Heart left ventricle (tissue), 13 donors: ENCODE data around the gene DDAH2.

Source experiments
- POLR2A ChIP-seq, 2 donors: fragments of 450-650 bp; IDR thresholded peaks; one replicate each; pipeline ENCODE4 v1.6.1; 2017; ENCODE audit warnings: antibody characterized with exemption in 2 of 2, mild to moderate bottlenecking in 2 of 2, moderate library complexity in 2 of 2
- TF ChIP-seq, protein P1 (sequence below), 12 donors: fragments of 200-600 bp; sonication (generic) in 4 of 12; IDR thresholded peaks; one replicate each; pipeline versions ENCODE4 v1.5.0 to v1.8.0; 2018 to 2022; ENCODE audit warnings: antibody characterized with exemption in 12 of 12, mild to moderate bottlenecking in 5 of 12
- donor health status: ischemic (EF 13 %, LVEDD 7.1; RV severe dilation, severe dysfunction).
- donor health status: DM: no; HTN: yes; CAD: no.
- donor health status: DM: no; HTN: no; CAD: no.
- donor health status: ischemic (EF 25% LVEDD 6.9; RV normal size, moderate dysfunction).
- donor health status: ischemic (EF 25% LVEDD 5.7; RV mildly dilated, moderate dysfunction).
- donor health status: ischemic (EF 35%, LVEDD 5.7; RV mildly dilated, moderate dysfunction).
- donor health status: nonischemic (EF 11% LVEDD 7.7; RV severe dilation, severe dysfunction).
- donor health status: DM: yes; HTN: yes; CAD: no.
- donor health status: PGD.
- donor health status: ischemic (EF 29% LVEDD 5.4; RV normal size, mild dysfunction).
- donor health status: nonischemic (EF 23%, LVEDD 6.1; RV moderate dilation, normal function).

DNA sequence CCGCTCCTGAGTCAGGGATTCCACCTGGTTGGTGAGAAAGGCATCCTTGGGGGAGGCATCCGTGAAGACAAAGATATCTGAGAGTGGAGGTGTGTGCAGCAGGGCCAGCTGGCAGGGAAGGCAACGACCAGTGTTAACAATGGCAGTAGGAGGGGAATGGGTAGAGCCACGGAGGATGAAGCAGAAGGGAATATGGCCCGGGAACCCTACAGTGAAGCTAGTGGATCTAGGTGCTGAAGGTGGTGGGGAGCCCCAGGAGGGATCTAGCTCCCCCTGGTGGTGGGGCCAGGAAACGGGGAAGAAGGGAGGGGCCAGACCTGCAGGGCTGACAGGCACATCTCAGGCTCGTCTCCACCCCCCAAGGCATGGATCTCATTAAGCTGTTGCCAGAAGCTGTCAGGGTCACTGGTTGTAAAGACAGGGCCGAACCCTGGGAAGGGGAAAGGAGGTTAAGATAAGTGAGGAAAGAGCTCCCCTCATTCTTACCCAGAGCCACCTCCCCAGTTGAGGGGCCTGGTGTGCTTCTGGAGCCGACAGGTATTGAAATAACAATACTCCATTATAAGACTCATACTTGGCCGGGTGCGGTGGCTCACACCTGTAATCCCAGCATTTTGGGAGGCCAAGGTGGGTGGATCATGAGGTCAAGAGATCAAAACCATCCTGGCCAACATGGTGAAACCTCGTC, 40.7 kb upstream of the DDAH2 start:
- TF ChIP-seq POLR2A (IDR thresholded peaks at IDR 0.05): no peak
- TF ChIP-seq, protein P1, sequence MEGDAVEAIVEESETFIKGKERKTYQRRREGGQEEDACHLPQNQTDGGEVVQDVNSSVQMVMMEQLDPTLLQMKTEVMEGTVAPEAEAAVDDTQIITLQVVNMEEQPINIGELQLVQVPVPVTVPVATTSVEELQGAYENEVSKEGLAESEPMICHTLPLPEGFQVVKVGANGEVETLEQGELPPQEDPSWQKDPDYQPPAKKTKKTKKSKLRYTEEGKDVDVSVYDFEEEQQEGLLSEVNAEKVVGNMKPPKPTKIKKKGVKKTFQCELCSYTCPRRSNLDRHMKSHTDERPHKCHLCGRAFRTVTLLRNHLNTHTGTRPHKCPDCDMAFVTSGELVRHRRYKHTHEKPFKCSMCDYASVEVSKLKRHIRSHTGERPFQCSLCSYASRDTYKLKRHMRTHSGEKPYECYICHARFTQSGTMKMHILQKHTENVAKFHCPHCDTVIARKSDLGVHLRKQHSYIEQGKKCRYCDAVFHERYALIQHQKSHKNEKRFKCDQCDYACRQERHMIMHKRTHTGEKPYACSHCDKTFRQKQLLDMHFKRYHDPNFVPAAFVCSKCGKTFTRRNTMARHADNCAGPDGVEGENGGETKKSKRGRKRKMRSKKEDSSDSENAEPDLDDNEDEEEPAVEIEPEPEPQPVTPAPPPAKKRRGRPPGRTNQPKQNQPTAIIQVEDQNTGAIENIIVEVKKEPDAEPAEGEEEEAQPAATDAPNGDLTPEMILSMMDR (IDR thresholded peaks at IDR 0.05): peak; percentile 56 to 86 (median 68)
